GM19240 (cell line): ENCODE results near the gene RYR2.

Experiments used
- DNase-seq: peaks from one replicate; pipeline ENCODE4 v3.0.0; 2011; ENCODE audit warnings: low spot score; ENCODE audit not compliant: insufficient read length

RYR2 gene

GRCh38 chr1:237197470-237198425 is 155.8 kb downstream of the RYR2 start:
- no peak for DNase-seq

DNA sequence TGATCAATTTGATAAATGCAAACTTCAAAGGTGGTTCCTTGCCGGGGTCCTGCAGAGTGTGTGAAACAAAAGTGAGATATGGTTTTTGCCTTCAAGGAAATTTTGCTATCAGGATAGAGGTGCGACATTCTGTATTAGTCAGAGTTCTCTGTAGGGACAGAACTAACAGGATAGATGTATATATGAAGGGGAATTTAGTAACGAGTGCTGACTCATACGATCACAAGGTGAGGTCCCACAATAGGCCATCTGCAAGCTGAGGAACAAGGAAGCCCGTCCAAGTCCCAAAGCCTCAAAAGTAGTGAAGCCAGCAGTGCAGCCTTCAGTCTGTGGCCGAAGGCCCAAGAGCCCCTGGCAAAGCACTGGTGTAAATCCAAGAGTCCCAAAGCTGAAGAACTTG is 157.0 kb downstream of the RYR2 start:
- no peak for DNase-seq

DNA sequence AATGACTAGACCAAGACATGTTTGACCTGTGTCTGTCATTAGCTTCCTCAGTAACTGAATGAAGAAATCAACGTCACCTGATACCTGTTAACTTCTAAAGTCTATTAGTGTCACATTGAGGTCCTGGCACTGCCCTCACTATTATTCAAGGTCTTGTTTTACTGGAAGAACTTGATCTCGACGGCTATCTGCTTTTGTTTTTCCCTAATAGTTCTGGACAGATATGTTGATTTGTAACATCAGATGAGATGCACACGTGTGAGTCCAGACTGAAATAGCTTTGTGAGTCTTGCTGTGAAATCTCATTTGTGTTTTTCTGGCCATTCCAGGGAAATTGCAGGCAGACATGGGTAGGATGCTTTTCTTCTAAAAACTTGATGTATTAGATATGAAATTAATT is 159.2 kb downstream of the RYR2 start:
- no peak for DNase-seq

- DNase-seq, result no peak
These were observed 162.9 kb downstream of the RYR2 start for GRCh38 chr1:237204841-237205240.

GRCh38 chr1:237205400-237206064 is 163.5 kb downstream of the RYR2 start:
- no peak for DNase-seq

DNA sequence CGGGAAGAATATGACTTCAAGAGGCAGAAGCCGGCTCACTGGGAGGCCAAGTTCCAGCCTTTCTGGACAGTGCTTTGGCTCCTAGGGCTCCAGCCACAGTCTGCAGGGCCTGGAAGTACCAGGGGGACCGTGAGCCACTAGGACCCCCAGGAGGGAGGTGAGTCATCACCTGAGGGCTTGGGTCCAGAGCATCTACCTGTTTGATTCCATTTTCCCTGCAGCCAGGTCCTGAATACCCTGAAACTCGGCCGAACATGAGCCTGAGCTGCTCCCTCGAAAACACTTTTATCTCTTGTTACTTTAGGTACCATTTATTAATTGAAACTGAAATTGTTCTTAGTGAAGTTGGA is 164.1 kb downstream of the RYR2 start:
- DNase-seq, result no peak

DNA sequence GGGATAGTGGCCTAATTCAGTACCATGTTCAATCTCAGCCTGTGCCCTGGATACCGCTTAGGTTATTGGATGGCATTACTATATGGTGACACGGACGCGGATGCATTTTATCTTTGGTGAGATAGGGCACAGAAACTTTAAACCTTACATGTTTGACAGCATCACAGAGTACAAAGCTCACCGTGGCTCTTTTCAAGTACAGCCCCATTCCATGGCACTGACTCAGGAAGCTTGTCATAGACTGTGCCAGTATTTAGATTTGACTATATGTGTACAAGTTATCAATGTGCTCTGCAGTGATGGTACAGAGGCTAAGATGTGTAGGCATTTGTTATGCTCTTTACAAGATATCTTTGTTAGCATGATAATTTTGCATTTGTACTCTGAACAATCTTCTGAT is 169.0 kb downstream of the RYR2 start:
- no peak for DNase-seq

GRCh38 chr1:237211540-237211939 is 169.6 kb downstream of the RYR2 start:
- DNase-seq, result no peak

DNA sequence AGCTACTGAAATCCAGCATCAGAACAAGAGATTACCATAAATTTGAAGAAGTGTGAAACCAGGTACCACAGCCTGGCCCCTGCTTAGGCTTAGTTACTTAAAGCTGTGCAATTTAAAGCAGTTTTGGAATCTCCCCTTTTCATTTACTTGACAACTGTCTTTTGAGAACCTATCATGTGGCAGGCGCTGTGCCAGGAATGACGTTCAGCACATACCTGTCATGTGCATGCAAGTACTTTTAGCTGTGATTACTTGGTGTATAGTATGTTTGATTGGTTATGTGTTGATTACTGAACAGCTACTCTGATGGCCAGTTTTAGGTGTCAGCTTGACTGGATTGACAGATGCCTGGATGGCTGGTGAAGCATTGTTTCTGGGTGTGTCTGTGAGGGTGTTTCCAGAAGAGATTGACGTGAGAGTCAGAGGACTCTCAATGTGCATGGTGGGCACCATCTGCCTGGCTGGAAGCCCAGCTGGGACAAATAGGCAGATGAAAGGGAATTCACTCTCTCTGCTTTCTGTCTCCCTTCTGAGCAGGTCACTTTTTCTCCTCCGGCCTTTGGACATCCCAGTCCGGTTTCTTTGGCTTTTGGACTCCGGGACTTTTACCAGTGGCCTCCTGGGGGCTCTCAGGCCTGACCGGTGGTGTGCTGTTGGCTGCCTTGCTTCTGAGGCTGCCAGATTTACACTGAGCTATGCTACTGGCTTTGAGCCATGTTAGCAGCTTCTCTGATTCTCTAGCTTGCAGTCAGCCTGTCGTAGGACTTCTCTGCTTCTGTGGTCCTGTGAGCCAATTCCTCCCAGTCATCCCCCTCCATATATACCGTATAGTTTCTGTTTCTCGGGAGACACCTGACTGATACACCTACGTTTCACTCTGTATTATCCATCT is 178.0 kb downstream of the RYR2 start:
- DNase-seq, result no peak

GRCh38 chr1:237223419-237223818 is 181.4 kb downstream of the RYR2 start:
- DNase-seq, result no peak

GRCh38 chr1:237226177-237226944 is 184.4 kb downstream of the RYR2 start:
- no peak for DNase-seq

DNA sequence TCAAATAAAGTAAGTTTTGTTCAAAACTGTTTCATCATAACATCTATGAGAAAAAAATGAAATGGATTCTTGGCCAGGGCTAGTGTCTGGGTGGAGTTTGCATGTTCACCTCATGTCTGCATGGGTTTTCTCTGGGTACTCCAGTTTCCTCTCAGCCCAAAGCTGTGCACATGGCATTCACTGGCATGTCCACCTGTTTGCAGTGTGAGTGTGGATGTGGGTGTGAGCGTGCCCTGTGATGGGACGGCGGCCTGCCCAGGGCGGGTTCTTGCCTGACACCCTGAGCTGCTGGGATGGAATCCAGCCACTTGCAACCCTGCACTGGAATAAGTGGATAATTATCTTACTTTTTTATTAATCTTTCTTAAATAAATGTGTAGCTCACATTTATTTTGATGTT is 185.5 kb downstream of the RYR2 start:
- no peak for DNase-seq

DNA sequence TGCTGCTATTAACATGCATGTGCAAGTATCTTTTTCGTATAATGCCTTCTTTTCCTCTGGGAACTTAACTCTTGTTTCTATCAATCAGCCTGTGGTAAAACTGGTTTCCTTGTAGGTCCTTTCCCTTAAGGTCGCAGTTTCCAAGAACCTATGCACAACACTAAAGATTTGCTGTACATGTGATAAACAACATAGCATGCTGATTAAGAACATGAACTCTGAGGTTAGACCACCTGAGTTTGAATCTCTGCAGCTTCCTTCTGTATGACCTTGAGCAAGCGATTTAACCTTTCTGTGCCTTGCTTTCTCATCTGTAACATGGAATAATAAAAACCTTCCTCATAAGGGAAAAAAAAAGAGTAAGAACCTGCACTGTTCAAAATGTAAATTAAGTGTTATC is 186.4 kb downstream of the RYR2 start:
- DNase-seq, result no peak

- no peak for DNase-seq
These were observed 187.3 kb downstream of the RYR2 start for GRCh38 chr1:237229333-237229732.

GRCh38 chr1:237232501-237232900 is 190.5 kb downstream of the RYR2 start:
- DNase-seq, result no peak

- no peak for DNase-seq
These were observed 193.1 kb downstream of the RYR2 start for GRCh38 chr1:237235091-237235490.

DNA sequence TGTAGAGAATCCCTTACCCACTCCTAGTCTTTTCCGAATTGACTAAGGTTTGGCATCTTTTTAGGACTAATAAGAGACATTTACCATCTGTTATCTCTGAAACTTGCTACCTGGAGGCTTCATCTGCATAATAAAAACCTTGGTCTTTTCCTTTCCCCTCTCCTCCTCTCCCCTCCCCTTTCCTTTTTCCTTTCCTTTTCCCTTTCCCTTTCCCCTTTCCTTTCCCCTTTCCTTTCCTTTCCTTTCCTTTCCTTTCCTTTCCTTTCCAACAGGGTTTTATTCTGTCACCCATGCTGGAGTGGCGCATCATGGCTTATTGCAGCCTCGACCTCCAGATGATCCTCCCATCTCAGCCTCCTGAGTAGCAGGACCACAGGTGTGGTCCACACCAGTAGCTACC is 195.7 kb downstream of the RYR2 start:
- no peak for DNase-seq

GRCh38 chr1:237239248-237239647 is 197.3 kb downstream of the RYR2 start:
- no peak for DNase-seq

- no peak for DNase-seq
These were observed 199.1 kb downstream of the RYR2 start for GRCh38 chr1:237241038-237241437.

- no peak for DNase-seq
These were observed 202.8 kb downstream of the RYR2 start for GRCh38 chr1:237244778-237245177.

- DNase-seq, result no peak
These were observed 205.5 kb downstream of the RYR2 start for GRCh38 chr1:237247442-237247841.
